NOMO-1 (cell line): ENCODE measurements around the gene RYR3.
A peak's percentile ranks its signal among the peaks of the same experiment; 100 is the strongest.

ENCODE experiments used
- DNase-seq, 2 experiments: peaks; one replicate each; lab custom pipeline; 2025; ENCODE audit not compliant: unreplicated experiment in 2 of 2; lab: John Stamatoyannopoulos, UW

Gene RYR3

GRCh38 chr15:33636234-33636633 lies 325.5 kb downstream of the RYR3 start:
- no peak for DNase-seq

GRCh38 chr15:33636958-33637357 lies 326.2 kb downstream of the RYR3 start:
- DNase-seq: peak in 1 of 2 experiments; percentile 27

GRCh38 chr15:33638453-33638852 lies 327.7 kb downstream of the RYR3 start:
- no peak for DNase-seq

- DNase-seq: peak in 1 of 2 experiments; percentile 3
Observed at GRCh38 chr15:33639051-33639450, 328.3 kb downstream of the RYR3 start.

- DNase-seq: no peak
Observed at GRCh38 chr15:33639456-33639855, 328.7 kb downstream of the RYR3 start.

GRCh38 chr15:33639978-33640377 lies 329.2 kb downstream of the RYR3 start:
- no peak for DNase-seq

- DNase-seq: no peak
Observed at GRCh38 chr15:33641069-33641468, 330.3 kb downstream of the RYR3 start.

- no peak for DNase-seq
Observed at GRCh38 chr15:33644304-33644703, 333.5 kb downstream of the RYR3 start.

GRCh38 chr15:33646744-33647143 lies 336.0 kb downstream of the RYR3 start:
- DNase-seq: no peak

- no peak for DNase-seq
Observed at GRCh38 chr15:33649217-33649933, 338.6 kb downstream of the RYR3 start.

- no peak for DNase-seq
Observed at GRCh38 chr15:33654860-33655259, 344.1 kb downstream of the RYR3 start.

GRCh38 chr15:33655488-33655887 lies 344.7 kb downstream of the RYR3 start:
- DNase-seq: no peak

- DNase-seq: peak in 1 of 2 experiments; percentile 54
Observed at GRCh38 chr15:33656168-33656567, 345.4 kb downstream of the RYR3 start.

GRCh38 chr15:33660151-33660550 lies 349.4 kb downstream of the RYR3 start:
- DNase-seq: no peak

- DNase-seq: no peak
Observed at GRCh38 chr15:33662014-33662413, 351.2 kb downstream of the RYR3 start.

- DNase-seq: no peak
Observed at GRCh38 chr15:33664947-33665346, 354.2 kb downstream of the RYR3 start.

- peak in 1 of 2 experiments; percentile 78 for DNase-seq
Observed at GRCh38 chr15:33670567-33670966, 359.8 kb downstream of the RYR3 start.

- peak; percentile 56 to 71 for DNase-seq
Observed at GRCh38 chr15:33671456-33671855, 360.7 kb downstream of the RYR3 start.

- peak; percentile 43 to 62 for DNase-seq
Observed at GRCh38 chr15:33675246-33675645, 364.5 kb downstream of the RYR3 start.

- DNase-seq: no peak
Observed at GRCh38 chr15:33677238-33677830, 366.6 kb downstream of the RYR3 start.

GRCh38 chr15:33678176-33678575 lies 367.4 kb downstream of the RYR3 start:
- no peak for DNase-seq

GRCh38 chr15:33678602-33679001 lies 367.8 kb downstream of the RYR3 start:
- no peak for DNase-seq
